WTC11 (cell line): ENCODE measurements around the gene KIF5A. TPM values are rescaled to one million over a fixed set of nuclear protein-coding genes. Genes with fewer than 3 reads are reported as not detected.

ENCODE experiments used
- ATAC-seq: fragments of 200-7000 bp; cut with Tn5 transposase; 2 replicates; pipeline ENCODE4 v1.10.0; 2021; ENCODE audit warnings: mild to moderate bottlenecking, moderate library complexity
- CTCF ChIA-PET: fragments of 300-600 bp; sonication (Branson Sonifier 250); formaldehyde crosslinking; loops from one replicate; lab custom pipeline; 2021; ENCODE audit warnings: antibody characterized with exemption; lab: Charles Lee
- POLR2A ChIA-PET: fragments of 350-600 bp; sonication (Branson Sonifier 250); formaldehyde crosslinking; loops from one replicate; lab custom pipeline; 2021; ENCODE audit warnings: antibody characterized with exemption; lab: Charles Lee
- DNase-seq: peaks from one replicate; pipeline ENCODE4 v3.0.0; 2021; ENCODE audit warnings: low spot score
- H3K27ac Mint-ChIP-seq: 2 replicates; pipeline ENCODE4 v1.8.0; 2021; ENCODE audit warnings: mixed read lengths
- H3K27me3 Mint-ChIP-seq: 2 replicates; pipeline ENCODE4 v1.8.0; 2021; ENCODE audit warnings: low read depth, mild to moderate bottlenecking, moderate library complexity, mixed read lengths
- H3K36me3 Mint-ChIP-seq: 2 replicates; pipeline ENCODE4 v1.8.0; 2021; ENCODE audit warnings: mixed read lengths
- H3K4me1 Mint-ChIP-seq: 2 replicates; pipeline ENCODE4 v1.8.0; 2022; ENCODE audit warnings: mixed read lengths
- H3K4me3 Mint-ChIP-seq: 2 replicates; pipeline ENCODE4 v1.8.0; 2021; ENCODE audit warnings: mild to moderate bottlenecking, moderate library complexity, mixed read lengths
- H3K9me3 Mint-ChIP-seq: 2 replicates; pipeline ENCODE4 v1.8.0; 2021; ENCODE audit warnings: mixed read lengths
- AR ChIP-seq: fragments of 250-450 bp; sonication (Bioruptor Pico); IDR thresholded peaks from 2 replicates; pipeline ENCODE4 v1.9.0; 2021; ENCODE audit warnings: mild to moderate bottlenecking
- CBFB ChIP-seq: sonication (generic); formaldehyde crosslinking; IDR thresholded peaks from 2 replicates; pipeline ENCODE4 v1.8.1; 2022; ENCODE audit warnings: mild to moderate bottlenecking, low read depth, missing genetic modification reagents
- CREB1 ChIP-seq: sonication (generic); formaldehyde crosslinking; IDR thresholded peaks from 2 replicates; pipeline ENCODE4 v1.8.0; 2023; ENCODE audit warnings: mild to moderate bottlenecking, missing genetic modification reagents
- ESRRA ChIP-seq: sonication (generic); formaldehyde crosslinking; IDR thresholded peaks from 2 replicates; pipeline ENCODE4 v1.8.1; 2022; ENCODE audit warnings: mild to moderate bottlenecking, missing genetic modification reagents, borderline replicate concordance
- GABPB1 ChIP-seq: sonication (generic); formaldehyde crosslinking; IDR thresholded peaks from 2 replicates; pipeline ENCODE4 v1.8.1; 2023; ENCODE audit warnings: mild to moderate bottlenecking, missing genetic modification reagents
- HMGXB4 ChIP-seq: sonication (generic); formaldehyde crosslinking; IDR thresholded peaks from 2 replicates; pipeline ENCODE4 v1.8.1; 2023; ENCODE audit warnings: mild to moderate bottlenecking, moderate library complexity, missing genetic modification reagents
- IRF2 ChIP-seq: sonication (generic); formaldehyde crosslinking; IDR thresholded peaks from 2 replicates; pipeline ENCODE4 v1.8.0; 2022; ENCODE audit warnings: low read depth, missing genetic modification reagents, borderline replicate concordance
- JAZF1 ChIP-seq: fragments of 250-450 bp; sonication (Bioruptor Pico); IDR thresholded peaks from 2 replicates; pipeline ENCODE4 v1.9.0; 2021; ENCODE audit warnings: moderate library complexity, mild to moderate bottlenecking, inconsistent platforms
- NFE2L1 ChIP-seq: sonication (generic); formaldehyde crosslinking; IDR thresholded peaks from 2 replicates; pipeline ENCODE4 v1.8.1; 2023; ENCODE audit warnings: missing genetic modification reagents
- NR2C2 ChIP-seq: sonication (generic); formaldehyde crosslinking; IDR thresholded peaks from 2 replicates; pipeline ENCODE4 v1.8.0; 2022; ENCODE audit warnings: mild to moderate bottlenecking, missing genetic modification reagents
- NR3C1 ChIP-seq: sonication (generic); formaldehyde crosslinking; conservative IDR thresholded peaks from 2 replicates; pipeline ENCODE4 v1.8.1; 2023; ENCODE audit warnings: low read depth, mild to moderate bottlenecking, missing genetic modification reagents
- SMAD3 ChIP-seq: sonication (generic); formaldehyde crosslinking; IDR thresholded peaks from 2 replicates; pipeline ENCODE4 v1.8.0; 2022; ENCODE audit warnings: missing genetic modification reagents, mild to moderate bottlenecking, borderline replicate concordance
- SOX15 ChIP-seq: fragments of 250-450 bp; sonication (Bioruptor Pico); IDR thresholded peaks from 2 replicates; pipeline ENCODE4 v1.9.0; 2021; ENCODE audit warnings: mild to moderate bottlenecking
- ZNF121 ChIP-seq: sonication (generic); formaldehyde crosslinking; IDR thresholded peaks from 2 replicates; pipeline ENCODE4 v1.8.0; 2023; ENCODE audit warnings: missing genetic modification reagents
- ZNF423 ChIP-seq: fragments of 250-450 bp; sonication (Bioruptor Pico); IDR thresholded peaks from 2 replicates; pipeline ENCODE4 v2.1.2; 2022; ENCODE audit warnings: mild to moderate bottlenecking, moderate library complexity
- total RNA-seq: library from RNA; stranded (reverse); gene quantifications from 3 replicates; pipeline ENCODE4 v1.2.3, GENCODE V29; 2021
- TF ChIP-seq, protein P1 (sequence below): fragments of 250-450 bp; sonication (Bioruptor Pico); IDR thresholded peaks from 2 replicates; pipeline ENCODE4 v1.9.0; 2021; ENCODE audit warnings: mild to moderate bottlenecking
- TF ChIP-seq, protein P2 (sequence below): sonication (generic); formaldehyde crosslinking; IDR thresholded peaks from 2 replicates; pipeline ENCODE4 v1.8.0; 2022; ENCODE audit warnings: mild to moderate bottlenecking, missing genetic modification reagents

The KIF5A gene
- total RNA-seq, 1 experiment from 2014 or later, result 16.1 TPM

DNA sequence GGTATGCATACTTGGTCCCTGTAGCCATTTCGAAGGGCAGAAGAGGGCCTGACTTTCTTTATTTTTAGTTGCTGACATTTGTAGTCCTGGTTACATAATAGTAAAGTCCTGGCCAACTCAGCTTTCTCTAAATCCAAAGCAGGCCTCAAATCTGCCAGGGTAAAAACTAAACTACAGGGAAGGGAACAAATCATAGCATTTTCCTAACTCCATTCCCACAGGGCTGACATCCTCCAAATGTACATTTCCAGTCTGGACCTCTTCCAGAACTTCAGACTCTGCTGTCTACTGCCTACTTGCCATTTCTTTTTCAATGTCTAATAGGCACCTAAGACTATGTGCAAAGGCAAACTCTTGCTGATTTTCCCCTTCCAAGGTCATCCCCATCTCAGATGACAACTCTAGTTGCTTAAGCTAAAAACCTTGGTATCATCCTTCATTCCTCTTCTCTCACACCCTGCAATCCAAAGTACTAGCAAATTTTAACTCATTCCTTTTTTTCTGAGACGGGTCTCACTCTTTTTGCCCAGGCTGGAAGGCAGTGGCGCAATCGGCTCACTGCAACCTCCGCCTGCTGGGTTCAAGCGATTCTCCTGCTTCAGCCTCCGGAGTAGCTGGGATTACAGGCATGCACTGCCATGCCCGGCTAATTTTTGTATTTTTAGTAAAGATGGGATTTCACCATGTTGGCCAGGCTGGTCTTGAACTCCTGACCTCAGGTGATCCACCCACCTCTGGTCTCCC, 31.5 kb upstream of the KIF5A start:
- DNase-seq, result no peak
- POLR2A ChIA-PET, result interaction anchor here (0.7 to 2.2 kb wide), 4 partner anchors 19 to 299 kb away, joined by 4 to 9 read pairs (median 4); partner anchors contain the start of genes DTX3 and GLI1
- H3K36me3 Mint-ChIP-seq, result peaks cover 51% of the 10 kb centered on the region
- peak overlapping the region; percentile 96 for H3K4me3 Mint-ChIP-seq
- H3K4me1 Mint-ChIP-seq, result peaks cover 29% of the 10 kb centered on the region
- H3K27ac Mint-ChIP-seq, result peak overlapping the region; percentile 3; the same call in 1 of the 2 replicates
- no peak for ATAC-seq
- peaks cover 3% of the 10 kb centered on the region; the same call in 1 of the 2 replicates for H3K27me3 Mint-ChIP-seq
- H3K9me3 Mint-ChIP-seq, result no peaks in the 10 kb centered on the region
- CTCF ChIA-PET, result interaction anchor here (1.4 kb wide), 1 partner anchor 65 kb away, joined by 4 read pairs; no protein-coding TSS in a partner anchor
- no peak for TF ChIP-seq NR3C1 (CRISPR knock-in tag)
- TF ChIP-seq JAZF1 (CRISPR knock-in tag), result no peak
- TF ChIP-seq ZNF423 (CRISPR knock-in tag), result no peak
- TF ChIP-seq CBFB (CRISPR knock-in tag), result no peak
- TF ChIP-seq SOX15 (CRISPR knock-in tag), result no peak
- no peak for TF ChIP-seq ESRRA (CRISPR knock-in tag)
- no peak for TF ChIP-seq ZNF121 (CRISPR knock-in tag)
- TF ChIP-seq NFE2L1 (CRISPR knock-in tag), result no peak
- no peak for TF ChIP-seq HMGXB4 (CRISPR knock-in tag)
- no peak for TF ChIP-seq AR (CRISPR knock-in tag)
- TF ChIP-seq, protein P1, sequence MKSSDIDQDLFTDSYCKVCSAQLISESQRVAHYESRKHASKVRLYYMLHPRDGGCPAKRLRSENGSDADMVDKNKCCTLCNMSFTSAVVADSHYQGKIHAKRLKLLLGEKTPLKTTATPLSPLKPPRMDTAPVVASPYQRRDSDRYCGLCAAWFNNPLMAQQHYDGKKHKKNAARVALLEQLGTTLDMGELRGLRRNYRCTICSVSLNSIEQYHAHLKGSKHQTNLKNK, result no peak
- no peak for TF ChIP-seq SMAD3 (CRISPR knock-in tag)
- no peak for TF ChIP-seq IRF2 (CRISPR knock-in tag)

GRCh38 chr12:57518920-57519795, 30.7 kb upstream of the KIF5A start:
- peak overlapping the region; percentile 96 for H3K4me3 Mint-ChIP-seq
- no peak for TF ChIP-seq IRF2 (CRISPR knock-in tag)
- TF ChIP-seq, protein P2, sequence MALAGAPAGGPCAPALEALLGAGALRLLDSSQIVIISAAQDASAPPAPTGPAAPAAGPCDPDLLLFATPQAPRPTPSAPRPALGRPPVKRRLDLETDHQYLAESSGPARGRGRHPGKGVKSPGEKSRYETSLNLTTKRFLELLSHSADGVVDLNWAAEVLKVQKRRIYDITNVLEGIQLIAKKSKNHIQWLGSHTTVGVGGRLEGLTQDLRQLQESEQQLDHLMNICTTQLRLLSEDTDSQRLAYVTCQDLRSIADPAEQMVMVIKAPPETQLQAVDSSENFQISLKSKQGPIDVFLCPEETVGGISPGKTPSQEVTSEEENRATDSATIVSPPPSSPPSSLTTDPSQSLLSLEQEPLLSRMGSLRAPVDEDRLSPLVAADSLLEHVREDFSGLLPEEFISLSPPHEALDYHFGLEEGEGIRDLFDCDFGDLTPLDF (CRISPR knock-in tag), result peak; percentile 69; the same call in 1 of the 2 replicates
- TF ChIP-seq CREB1, result 0 out of 2 replicates have a peak, but pooled peaks have one; percentile 32
- no peak for TF ChIP-seq NR2C2 (CRISPR knock-in tag)
- peak; percentile 80 for TF ChIP-seq GABPB1 (CRISPR knock-in tag)
- H3K4me1 Mint-ChIP-seq, result peaks cover 37% of the 10 kb centered on the region
- H3K27ac Mint-ChIP-seq, result peak overlapping the region; percentile 100
- peaks cover 3% of the 10 kb centered on the region; the same call in 1 of the 2 replicates for H3K27me3 Mint-ChIP-seq
- POLR2A ChIA-PET, result interaction anchor here (0.9 to 2.2 kb wide), 5 partner anchors 10 to 60 kb away, joined by 3 to 9 read pairs (median 4); partner anchors contain the start of gene GLI1
- DNase-seq, result peak; percentile 25
- no peaks in the 10 kb centered on the region for H3K9me3 Mint-ChIP-seq
- no peak for ATAC-seq
- CTCF ChIA-PET, result interaction anchor here (1.6 to 2.0 kb wide), 2 partner anchors 60 to 64 kb away, joined by 4 to 8 read pairs; partner anchors contain the start of gene GLI1
- H3K36me3 Mint-ChIP-seq, result peaks cover 48% of the 10 kb centered on the region
